HG02642 (cell line): ENCODE data around the gene SAMD4A.

Source experiments
- ATAC-seq: cut with Tn5 transposase; IDR thresholded peaks from one replicate; pipeline ENCODE4 v1.9.1; 2021; ENCODE audit warnings: mild to moderate bottlenecking; ENCODE audit not compliant: unreplicated experiment, poor library complexity

The SAMD4A gene

GRCh38 chr14:54838931-54839512 lies 272.1 kb downstream of the SAMD4A start:
- ATAC-seq = no peak

GRCh38 chr14:54839701-54840119 lies 272.8 kb downstream of the SAMD4A start:
- ATAC-seq = no peak

GRCh38 chr14:54840336-54840735 lies 273.4 kb downstream of the SAMD4A start:
- no peak for ATAC-seq

DNA sequence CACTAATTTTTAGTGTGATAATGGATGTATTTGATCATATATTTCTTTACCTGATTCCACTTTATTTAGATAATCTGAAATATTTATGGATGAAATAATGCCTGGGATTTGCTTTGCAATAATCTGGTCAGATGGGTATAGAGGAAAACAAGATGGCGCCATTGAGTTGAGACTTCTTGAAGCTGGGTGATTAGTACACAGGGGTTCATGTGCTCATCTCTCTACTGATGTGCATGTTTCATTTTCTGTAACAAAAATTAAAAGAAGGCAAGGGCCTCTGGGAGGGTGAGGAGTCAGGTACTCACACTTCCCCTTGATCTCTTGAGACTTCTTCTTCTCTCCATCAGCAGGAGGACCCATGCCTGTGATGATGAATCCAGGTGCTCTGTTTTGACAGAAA lies 273.9 kb downstream of the SAMD4A start:
- no peak for ATAC-seq
